Measurements from ENCODE around the gene TMEM170B. TPM values are rescaled to one million over a fixed set of nuclear protein-coding genes. Genes with fewer than 3 reads are reported as not detected.

Gene TMEM170B
- total and polyA plus RNA-seq, 9 of the 15 experiments (the other 6 are each of a cell fraction or from before 2014, with no cell fraction given): 0.03 to 0.11 (median 0.07) TPM

DNA sequence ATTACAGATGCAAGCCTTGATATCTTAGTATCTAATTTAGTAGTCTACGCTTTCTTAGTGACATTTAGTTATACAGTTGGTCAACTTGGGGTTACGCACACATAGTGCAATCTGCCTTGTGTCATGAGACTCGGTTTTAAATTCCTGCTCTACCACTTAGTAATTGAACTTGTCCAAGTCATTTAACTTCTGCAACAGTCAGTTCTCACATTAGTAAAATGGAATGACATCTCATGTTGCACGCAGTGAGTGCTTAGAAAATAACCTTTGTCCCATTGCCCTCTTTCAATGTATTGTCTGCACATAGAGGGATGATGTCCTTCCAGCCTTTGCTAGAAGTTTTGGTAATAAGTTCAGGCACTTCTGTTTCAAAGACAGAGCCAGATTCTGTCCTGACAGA is 48.6 kb downstream of the TMEM170B start:
- H3K27ac ChIP-seq (ENCODE audit: extremely low read depth, low read depth, low read length): no peak overlapping the region
- ATAC-seq: no peak
- no peaks in the 10 kb centered on the region for H3K9me1 ChIP-seq (ENCODE audit: control insufficient read depth, insufficient read depth, low read length)
- no peaks in the 10 kb centered on the region for H3K9me3 ChIP-seq (replicated peaks; ENCODE audit: control insufficient read depth, insufficient read depth, low read depth, low read length)
- no peak for DNase-seq (ENCODE audit: extremely low read depth in 1 of 4, low spot score in 3 of 4)
- POLR2A ChIA-PET: no interaction called here
- no peak overlapping the region for H3K9ac ChIP-seq (ENCODE audit: insufficient read depth in 1 of 2, low read depth in 2 of 2, low read length in 2 of 2)
- no peaks in the 10 kb centered on the region for H3K4me1 ChIP-seq (replicated peaks in 1 of 2; ENCODE audit: control insufficient read depth in 2 of 2, insufficient read depth in 2 of 2, low read length in 2 of 2)
- CTCF ChIA-PET (ENCODE audit: low intra/inter-chr PET ratio): interaction anchor here (1.2 to 2.1 kb wide), 4 partner anchors 69 to 1020 kb away, joined by 4 to 17 read pairs (median 10); no protein-coding TSS in a partner anchor
- no peaks in the 10 kb centered on the region for H4K20me1 ChIP-seq (replicated peaks; ENCODE audit: control insufficient read depth, insufficient read depth, low read length)
- FAIRE-seq: no peak
- intact Hi-C loops (cut with micrococcal nuclease): loop anchor here (2.0 to 10.0 kb wide), 3 partner anchors 703 to 1306 kb away; no protein-coding TSS in a partner anchor
- no TSS peak for BruUV-seq (replicated peaks)
- 2% methylated on average over 4 of the region's 4 CpGs for WGBS (ENCODE audit: insufficient coverage, low coverage, missing lambda C conversion rate)
- in situ Hi-C loops (cut with MboI): loop anchor here (10.0 kb wide), 2 partner anchors 1019 to 1309 kb away; no protein-coding TSS in a partner anchor
- H3K4me3 ChIP-seq: no peak overlapping the region
- no peak for TF ChIP-seq CREBBP (IDR thresholded peaks at IDR 0.05; ENCODE audit: low read depth, low read length)
- TF ChIP-seq XRCC5 (IDR thresholded peaks at IDR 0.05; ENCODE audit: low read depth, low read length): no peak
- TF ChIP-seq RBM25 (IDR thresholded peaks at IDR 0.05; ENCODE audit: low read depth, low read length, severe bottlenecking): no peak
- TF ChIP-seq, protein P1, sequence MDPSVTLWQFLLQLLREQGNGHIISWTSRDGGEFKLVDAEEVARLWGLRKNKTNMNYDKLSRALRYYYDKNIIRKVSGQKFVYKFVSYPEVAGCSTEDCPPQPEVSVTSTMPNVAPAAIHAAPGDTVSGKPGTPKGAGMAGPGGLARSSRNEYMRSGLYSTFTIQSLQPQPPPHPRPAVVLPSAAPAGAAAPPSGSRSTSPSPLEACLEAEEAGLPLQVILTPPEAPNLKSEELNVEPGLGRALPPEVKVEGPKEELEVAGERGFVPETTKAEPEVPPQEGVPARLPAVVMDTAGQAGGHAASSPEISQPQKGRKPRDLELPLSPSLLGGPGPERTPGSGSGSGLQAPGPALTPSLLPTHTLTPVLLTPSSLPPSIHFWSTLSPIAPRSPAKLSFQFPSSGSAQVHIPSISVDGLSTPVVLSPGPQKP (CRISPR knock-in tag; IDR thresholded peaks at IDR 0.05): no peak
- TF ChIP-seq MBD2 (IDR thresholded peaks at IDR 0.05; ENCODE audit: borderline replicate concordance, low read depth): no peak
- TF ChIP-seq ZNF395 (CRISPR knock-in tag; IDR thresholded peaks at IDR 0.05): no peak
- TF ChIP-seq ZFPM2 (CRISPR knock-in tag; IDR thresholded peaks at IDR 0.05): no peak
- no peaks in the 10 kb centered on the region for H3K36me3 ChIP-seq (ENCODE audit: control insufficient read depth, insufficient read depth, low read length)
- H3K27me3 ChIP-seq (ENCODE audit: control insufficient read depth in 2 of 2, insufficient read depth in 2 of 2, low read length in 2 of 2): peaks cover 9 to 16% of the 10 kb centered on the region in 2 experiments; a peak in 3 of 5 replicates
- H2AFZ ChIP-seq (ENCODE audit: low read depth, low read length): no peak overlapping the region
- no peak overlapping the region for H3K4me2 ChIP-seq (ENCODE audit: insufficient read depth, low read length)
- no peaks in the 10 kb centered on the region for H3K79me2 ChIP-seq (ENCODE audit: control insufficient read depth, insufficient read depth, low read length)

Measured in K562 (cell line).